IMR-90 (cell line): Measurements from ENCODE around the gene PPP1R12B.
"Not testable (repeated sequence)": the region's sequence is repeated elsewhere in the genome, so short reads cannot be mapped to it uniquely, and the experiment has no call there.

Experiments used
- BHLHE40 ChIP-seq: fragments of 150-350 bp; IDR thresholded peaks from 2 replicates; pipeline ENCODE4 v1.6.1; 2016; ENCODE audit warnings: mild to moderate bottlenecking, low read depth, low read length
- CEBPB ChIP-seq: IDR thresholded peaks from 2 replicates; pipeline ENCODE4 v1.6.1; 2012; ENCODE audit warnings: low read depth, low read length, improper control_type of control experiment
- CTCF ChIP-seq: conservative IDR thresholded peaks from 2 replicates; pipeline ENCODE4 v1.5.1; 2012; ENCODE audit warnings: mild to moderate bottlenecking, low read depth, low read length, improper control_type of control experiment
- MXI1 ChIP-seq: IDR thresholded peaks from 2 replicates; pipeline ENCODE4 v1.6.1; 2012; ENCODE audit warnings: low read depth, mild to moderate bottlenecking, low read length, moderate library complexity, borderline replicate concordance
- POLR2A ChIP-seq: IDR thresholded peaks from 2 replicates; pipeline ENCODE4 v1.6.1; 2012; ENCODE audit warnings: mild to moderate bottlenecking, low read depth, low read length
- RCOR1 ChIP-seq: IDR thresholded peaks from 2 replicates; pipeline ENCODE4 v1.6.1; 2012; ENCODE audit warnings: mild to moderate bottlenecking, low read length, improper control_type of control experiment; ENCODE audit not compliant: insufficient replicate concordance
- SMC3 ChIP-seq: fragments of 150-350 bp; IDR thresholded peaks from 2 replicates; pipeline ENCODE4 v1.6.1; 2016; ENCODE audit warnings: low read depth, mild to moderate bottlenecking, antibody characterized with exemption, low read length, moderate library complexity

DNA sequence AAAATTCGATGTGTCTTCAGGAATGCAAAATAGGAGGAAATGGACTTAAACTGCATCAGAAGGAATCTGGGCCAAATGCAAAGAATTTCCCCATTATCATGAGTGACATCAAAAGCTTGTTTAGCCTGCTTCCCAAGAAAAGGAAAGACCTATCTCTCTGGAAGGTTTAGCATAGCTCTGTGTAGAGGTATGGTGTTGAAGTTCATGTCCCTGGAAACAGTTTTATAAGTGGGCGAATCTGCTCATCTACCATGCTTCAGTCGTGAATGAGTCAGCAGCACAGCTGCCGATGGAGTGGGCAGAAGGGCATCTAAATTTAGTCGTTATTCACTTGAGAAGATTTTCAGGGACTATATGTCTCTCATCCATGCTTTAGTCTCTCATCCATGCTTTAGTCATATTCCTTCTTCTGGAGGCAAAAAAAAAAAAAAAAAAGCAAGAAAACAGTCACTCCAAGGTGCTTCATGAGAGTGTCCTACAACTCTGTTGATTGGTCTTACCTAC, 62.4 kb downstream of the PPP1R12B start:
- not testable (repeated sequence) for TF ChIP-seq POLR2A, CTCF, BHLHE40, MXI1, SMC3, RCOR1, CEBPB
